GM18511 (cell line): Measurements from ENCODE around the gene EDEM3.

ENCODE experiments used
- ATAC-seq: cut with Tn5 transposase; IDR thresholded peaks from one replicate; pipeline ENCODE4 v1.9.1; 2021; ENCODE audit warnings: mild to moderate bottlenecking, moderate library complexity; ENCODE audit not compliant: unreplicated experiment

EDEM3 gene

DNA sequence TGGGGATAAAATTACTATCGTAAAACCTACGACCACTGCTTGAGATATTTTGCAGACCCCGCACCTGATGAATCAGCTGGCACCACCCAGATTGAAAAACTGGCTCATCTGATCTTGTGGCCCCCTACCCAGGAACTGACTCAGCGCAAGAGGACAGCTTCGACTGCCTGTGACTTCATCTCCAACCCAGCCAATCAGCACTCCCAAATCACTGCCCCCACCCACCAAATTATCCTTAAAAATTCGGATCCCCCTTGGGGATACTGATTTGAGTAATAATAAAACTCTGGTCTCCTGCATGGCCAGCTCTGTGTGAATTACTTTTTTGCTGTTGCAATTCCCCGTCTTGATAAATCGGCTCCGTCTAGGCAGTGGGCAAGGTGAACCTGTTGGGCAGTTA lies 81.4 kb downstream of the EDEM3 start:
- ATAC-seq, result no peak

DNA sequence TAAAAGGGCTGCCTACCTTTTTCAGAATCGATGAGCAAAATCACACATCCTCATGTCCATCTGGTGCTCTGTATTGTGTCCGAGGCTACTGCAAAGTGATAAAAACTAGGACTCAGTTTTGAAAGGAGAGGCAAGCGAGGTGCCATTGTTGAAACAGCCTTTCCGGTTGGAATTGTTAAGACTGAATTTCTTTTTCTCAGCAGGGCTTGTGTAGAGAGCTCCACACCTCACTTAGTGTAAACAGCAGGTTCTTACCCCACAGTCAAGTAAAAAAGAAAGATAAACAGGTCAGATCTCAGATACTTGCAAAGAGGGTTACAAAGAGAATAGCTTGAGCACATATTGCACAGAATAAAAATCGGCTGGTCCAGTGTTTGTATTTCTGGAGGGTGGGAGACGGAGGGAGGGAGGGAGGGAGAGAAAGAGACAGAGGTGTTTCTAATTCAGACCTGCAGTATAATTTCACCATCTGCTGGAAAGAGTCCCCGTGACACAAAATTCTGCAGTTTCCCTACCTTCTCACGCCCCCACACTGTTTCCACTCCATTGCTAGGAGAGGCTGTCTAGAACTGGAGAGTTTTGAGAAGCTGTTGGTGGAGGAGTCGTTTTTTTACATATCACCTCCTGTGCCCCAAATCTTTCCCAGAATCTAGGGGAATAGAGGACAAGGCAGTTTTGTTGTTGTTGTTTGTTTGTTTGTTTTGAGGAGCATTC lies 82.5 kb downstream of the EDEM3 start:
- no peak for ATAC-seq

- no peak for ATAC-seq
Measured at GRCh38 chr1:184669391-184669790, 85.3 kb downstream of the EDEM3 start.

DNA sequence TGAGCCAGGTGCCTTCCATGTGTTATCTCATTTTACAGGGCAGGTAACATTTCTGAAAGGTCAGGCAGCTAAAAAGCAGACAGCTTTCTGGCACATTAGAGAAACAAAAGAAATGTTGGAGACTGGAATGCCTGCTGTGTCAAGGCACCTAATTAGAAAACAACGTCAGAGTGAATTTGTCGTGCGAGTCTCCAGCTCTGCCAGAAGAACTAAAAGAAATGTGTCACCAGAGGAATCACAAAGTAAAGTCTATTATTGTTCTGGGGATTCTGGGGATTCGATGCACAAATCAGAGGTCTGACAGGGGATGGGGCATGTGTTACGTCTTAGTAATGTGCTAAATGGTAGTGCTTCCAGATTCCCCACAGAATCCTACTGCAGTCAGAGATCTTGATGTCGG lies 89.3 kb downstream of the EDEM3 start:
- no peak for ATAC-seq

GRCh38 chr1:184664661-184665060 lies 90.0 kb downstream of the EDEM3 start:
- ATAC-seq, result no peak

DNA sequence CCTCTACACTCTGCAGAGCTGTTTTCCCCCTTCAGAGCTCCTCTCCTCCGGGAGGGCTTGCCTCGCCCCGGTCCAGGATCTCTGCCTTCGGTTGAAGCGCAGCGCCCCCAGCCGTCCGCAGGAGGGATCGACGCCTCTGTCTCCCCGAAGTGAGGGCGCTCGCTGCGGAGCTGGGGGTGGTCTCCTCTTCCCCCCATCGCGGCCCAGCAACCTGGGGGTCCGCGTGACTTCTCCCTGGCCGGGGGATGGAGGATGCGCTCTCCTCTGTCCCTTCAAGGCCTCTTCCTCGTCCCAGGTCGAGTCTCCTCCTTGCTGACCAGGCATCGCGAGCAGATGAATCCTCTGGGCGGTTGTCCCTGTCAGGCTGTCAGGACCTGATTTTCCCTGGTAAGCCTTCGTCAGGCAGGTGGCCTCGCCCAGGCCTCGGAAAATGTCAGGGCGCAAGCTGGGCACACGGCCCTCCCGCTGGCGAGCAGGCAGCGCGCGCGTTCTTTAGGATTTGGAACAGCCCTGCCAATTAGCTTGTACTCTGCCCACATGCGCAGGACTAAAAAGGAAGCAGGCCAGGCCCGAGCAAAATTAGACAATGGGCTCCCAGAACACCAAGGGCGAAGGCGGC lies 90.5 kb downstream of the EDEM3 start:
- peak; percentile 68 for ATAC-seq

DNA sequence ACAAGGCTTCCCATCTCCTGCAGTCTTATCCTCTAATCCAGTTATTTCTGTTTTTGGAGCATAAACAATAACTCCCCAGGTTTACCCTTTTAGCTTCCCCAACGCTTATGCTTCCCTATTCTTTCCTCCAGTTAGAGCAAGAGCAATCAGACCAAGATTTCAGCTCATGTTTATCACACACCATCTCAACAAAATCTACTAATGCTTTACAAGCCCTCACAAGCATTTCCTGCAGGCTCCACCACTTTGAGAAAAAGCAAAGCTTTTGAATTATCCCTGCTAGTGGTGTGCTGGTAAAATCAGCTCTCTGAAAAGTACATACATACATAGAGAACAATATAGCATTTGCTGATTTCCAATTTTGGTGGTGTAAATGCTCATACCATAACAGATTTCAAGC lies 92.9 kb downstream of the EDEM3 start:
- no peak for ATAC-seq

- no peak for ATAC-seq
Measured at GRCh38 chr1:184660462-184661191, 94.0 kb downstream of the EDEM3 start.

DNA sequence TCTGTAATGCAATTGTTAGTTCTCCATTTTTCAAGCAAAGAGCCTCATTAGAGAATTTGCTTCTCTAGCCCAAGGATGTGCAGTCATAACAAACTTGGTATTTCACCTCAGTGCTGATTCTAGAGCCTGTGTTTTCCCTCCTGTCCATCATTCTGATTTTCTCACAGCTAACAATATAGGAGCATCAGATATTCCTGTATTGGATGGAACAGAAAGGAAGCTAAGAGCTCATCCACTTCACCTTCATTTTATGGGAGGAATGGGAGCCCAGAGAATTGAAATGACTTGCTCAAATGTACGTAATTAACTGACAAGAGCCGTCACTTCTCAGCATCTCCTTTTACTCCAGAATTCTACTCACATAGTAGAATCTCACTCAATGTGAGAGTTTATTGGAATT lies 96.6 kb downstream of the EDEM3 start:
- ATAC-seq, result no peak

- no peak for ATAC-seq
Measured at GRCh38 chr1:184656221-184656620, 98.4 kb downstream of the EDEM3 start.

- no peak for ATAC-seq
Measured at GRCh38 chr1:184655185-184655584, 99.5 kb downstream of the EDEM3 start.

- ATAC-seq, result no peak
Measured at GRCh38 chr1:184650177-184650866, 104.3 kb downstream of the EDEM3 start.

GRCh38 chr1:184649451-184649888 lies 105.2 kb downstream of the EDEM3 start:
- peak; percentile 96 for ATAC-seq

DNA sequence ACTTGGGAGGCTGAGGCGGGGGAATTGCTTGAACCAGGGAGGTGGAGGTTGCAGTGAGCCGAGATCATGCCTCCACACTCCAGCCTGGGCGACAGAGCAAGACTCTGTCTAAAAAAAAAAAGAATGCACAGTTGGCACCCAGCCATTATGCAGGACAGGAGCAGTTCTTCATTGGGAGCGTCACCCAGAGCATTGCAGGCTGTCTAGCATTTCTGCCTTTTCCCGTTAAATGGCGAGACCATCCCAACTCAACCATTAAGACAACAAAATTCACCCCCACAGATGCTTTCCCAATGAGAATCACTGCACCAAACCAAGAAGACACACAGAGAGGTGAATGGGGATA lies 105.8 kb downstream of the EDEM3 start:
- no peak for ATAC-seq

DNA sequence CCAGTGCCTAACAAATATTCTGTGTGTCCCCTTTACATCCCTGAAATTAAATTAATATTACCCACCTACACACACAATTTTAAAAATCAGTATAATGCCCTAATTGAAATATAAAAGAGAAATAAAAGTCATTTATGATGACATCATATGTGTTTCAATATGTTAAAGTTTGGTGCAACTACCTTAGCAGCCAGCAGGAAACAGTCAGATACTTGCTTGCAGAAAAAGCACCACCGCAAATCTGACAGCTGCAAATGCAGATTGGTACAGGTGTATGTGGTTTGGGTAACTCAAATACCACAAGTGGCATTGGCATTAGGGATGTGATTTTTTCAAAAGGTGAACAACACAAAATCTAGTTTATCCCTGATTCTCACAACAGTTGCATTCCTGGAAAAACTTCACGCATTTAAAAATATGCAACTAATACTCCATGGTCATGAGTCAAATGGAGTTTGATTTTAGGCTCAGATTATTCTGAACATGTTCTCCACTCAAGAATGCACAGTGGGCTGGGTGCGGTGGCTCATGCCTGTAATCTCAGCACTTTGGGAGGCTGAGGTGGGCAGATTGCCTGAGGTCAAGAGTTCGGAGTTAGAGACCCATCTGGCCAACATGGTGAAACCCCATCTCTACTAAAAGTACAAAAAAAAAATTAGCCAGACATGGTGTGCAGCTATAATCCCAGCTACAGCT lies 106.3 kb downstream of the EDEM3 start:
- no peak for ATAC-seq

- no peak for ATAC-seq
Measured at GRCh38 chr1:184647471-184647870, 107.2 kb downstream of the EDEM3 start.

DNA sequence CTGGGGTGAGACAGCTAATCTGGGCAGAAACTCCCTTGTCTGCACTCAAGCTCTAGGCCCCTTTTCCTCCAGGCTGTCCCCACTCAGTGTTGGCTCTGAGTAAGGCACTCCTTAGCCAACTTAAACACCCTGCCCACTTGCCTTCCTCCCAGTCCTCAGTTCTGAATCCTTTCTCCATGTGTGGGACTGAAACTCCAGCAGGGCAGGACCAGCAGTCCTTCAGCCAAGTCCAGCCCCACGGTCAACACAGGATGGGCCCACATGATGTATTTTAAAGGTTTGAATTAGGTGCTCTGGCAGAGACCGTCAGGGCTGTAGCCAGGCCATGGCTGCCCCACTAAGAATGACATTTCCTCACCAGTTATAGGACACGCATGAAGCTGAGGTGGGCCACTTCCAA lies 107.8 kb downstream of the EDEM3 start:
- ATAC-seq, result no peak

GRCh38 chr1:184646178-184646701 lies 108.4 kb downstream of the EDEM3 start:
- ATAC-seq, result no peak

DNA sequence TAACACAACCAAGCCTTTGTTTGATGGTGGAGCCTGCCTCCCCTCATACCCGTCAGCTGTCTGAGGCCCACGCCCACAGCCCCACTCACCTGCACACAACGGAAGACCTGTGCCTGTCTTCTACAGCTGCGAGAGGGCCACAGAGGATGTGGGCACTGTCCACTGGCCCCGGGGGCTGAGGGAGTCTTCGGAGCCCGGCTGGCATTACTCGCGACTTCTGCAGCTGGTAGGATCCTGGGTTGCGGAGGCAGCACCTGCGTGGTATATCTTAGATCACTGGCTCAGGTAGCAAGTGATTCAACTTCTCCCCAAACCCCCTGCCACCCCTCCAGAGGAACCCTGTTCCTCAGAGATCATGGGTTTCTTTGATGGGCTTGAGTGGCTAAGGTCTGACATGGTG lies 109.9 kb downstream of the EDEM3 start:
- ATAC-seq, result no peak

- ATAC-seq, result no peak
Measured at GRCh38 chr1:184643661-184644060, 111.0 kb downstream of the EDEM3 start.

DNA sequence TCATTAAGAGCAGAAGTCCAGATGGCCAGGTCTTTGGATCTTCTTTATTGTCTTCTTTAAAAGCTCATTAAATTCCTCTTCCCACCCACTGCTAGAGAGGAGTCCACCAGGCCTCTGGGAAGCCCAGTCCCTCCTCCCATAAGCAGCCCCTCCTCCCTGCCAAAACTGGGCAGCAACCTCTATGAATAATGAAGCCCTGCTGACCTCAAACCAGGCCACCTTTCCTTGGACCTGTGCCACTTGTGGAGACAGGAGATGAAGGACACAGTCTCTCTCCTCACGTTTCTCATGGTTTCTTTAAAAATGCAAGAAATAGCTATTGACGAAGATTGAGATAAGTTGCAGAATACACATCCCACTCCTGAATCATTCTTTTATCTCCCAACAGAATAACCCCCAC lies 112.8 kb downstream of the EDEM3 start:
- ATAC-seq, result no peak
